ENCODE results near the gene CKS2.

- TF ChIP-seq CTCF (IDR thresholded peaks at IDR 0.05; ENCODE audit: insufficient read depth, low read length, poor library complexity, severe bottlenecking) (no peak), EZH2phosphoT487 (conservative IDR thresholded peaks at IDR 0.05; ENCODE audit: low read length) (no peak)
These were observed 51.8 kb downstream of the CKS2 start for GRCh38 chr9:89362647-89363310.

Data from SU-DHL-6 (cell line).